ENCODE results near the gene GBP7.
"Not testable (repeated sequence)": the region's sequence is repeated elsewhere in the genome, so short reads cannot be mapped to it uniquely, and the experiment has no call there.

The GBP7 gene

GRCh38 chr1:89170170-89171066 is 5.4 kb downstream of the GBP7 start:
- DNase-seq (ENCODE audit: low read depth), result no peak

GRCh38 chr1:89169166-89169565 is 6.6 kb downstream of the GBP7 start:
- no peak for DNase-seq (ENCODE audit: low read depth)

GRCh38 chr1:89167590-89168230 is 8.1 kb downstream of the GBP7 start:
- DNase-seq (ENCODE audit: low read depth), result no peak

DNA sequence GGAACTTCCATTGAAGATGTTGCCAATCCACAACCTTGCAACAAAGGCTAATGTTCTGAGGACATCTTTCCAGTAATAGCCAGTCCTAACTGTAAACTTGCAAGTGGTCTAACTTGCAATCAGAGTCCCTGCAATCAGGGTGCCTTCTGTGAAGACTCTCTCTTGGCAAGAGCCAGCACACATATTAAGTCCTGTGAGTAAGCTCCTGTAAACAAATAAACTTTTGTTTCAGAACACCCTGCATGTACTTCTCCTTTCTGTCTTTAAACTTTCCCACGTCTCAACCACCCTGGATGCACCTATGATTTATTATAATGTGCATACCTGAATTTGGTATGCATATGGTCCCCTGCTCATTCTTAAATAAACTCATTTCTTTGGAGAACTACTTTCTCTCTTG is 9.1 kb downstream of the GBP7 start:
- DNase-seq (ENCODE audit: low read depth), result no peak

GRCh38 chr1:89165811-89166210 is 10.0 kb downstream of the GBP7 start:
- DNase-seq (ENCODE audit: low read depth), result no peak

DNA sequence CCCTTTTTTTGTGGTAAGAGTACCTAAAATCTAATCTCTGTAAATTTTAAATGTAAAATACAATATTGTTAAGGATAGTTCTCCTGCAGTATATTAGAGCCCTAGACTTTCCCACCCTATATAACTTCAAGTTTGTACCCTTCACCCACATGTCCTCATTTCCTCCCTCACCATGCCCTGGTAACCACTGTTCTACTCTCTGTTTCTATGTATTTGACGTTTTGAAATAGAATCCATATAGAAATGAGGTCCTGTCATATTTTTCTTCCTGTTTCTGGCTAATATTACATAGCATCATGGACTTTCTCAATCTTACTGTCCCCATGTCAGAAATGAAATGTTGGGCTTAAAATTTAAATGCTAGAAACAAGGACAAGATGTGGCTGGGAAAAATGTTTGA is 24.8 kb downstream of the GBP7 start:
- no peak for DNase-seq (ENCODE audit: low read depth)

GRCh38 chr1:89149976-89150375 is 25.8 kb downstream of the GBP7 start:
- no peak for DNase-seq (ENCODE audit: low read depth)

DNA sequence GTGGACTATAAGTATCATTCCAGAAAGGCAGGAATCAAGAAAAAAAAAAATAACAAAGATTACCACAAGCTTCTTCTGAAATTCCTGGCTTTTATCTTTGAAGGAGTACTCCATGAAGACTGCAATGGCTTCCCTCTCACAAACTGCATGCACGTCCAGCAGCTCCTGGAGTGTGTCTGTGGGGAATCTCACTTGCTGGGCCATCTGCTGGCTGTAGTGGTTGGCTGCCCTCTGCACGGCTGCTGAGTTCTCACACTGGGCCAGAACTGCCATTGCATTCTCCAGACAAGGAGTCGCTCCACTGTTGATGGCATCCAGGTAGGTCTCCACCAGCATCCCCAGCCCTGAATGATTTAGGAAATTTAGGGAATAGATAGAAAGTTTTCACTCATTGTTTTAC is 26.6 kb downstream of the GBP7 start:
- DNase-seq (ENCODE audit: low read depth), result no peak

DNA sequence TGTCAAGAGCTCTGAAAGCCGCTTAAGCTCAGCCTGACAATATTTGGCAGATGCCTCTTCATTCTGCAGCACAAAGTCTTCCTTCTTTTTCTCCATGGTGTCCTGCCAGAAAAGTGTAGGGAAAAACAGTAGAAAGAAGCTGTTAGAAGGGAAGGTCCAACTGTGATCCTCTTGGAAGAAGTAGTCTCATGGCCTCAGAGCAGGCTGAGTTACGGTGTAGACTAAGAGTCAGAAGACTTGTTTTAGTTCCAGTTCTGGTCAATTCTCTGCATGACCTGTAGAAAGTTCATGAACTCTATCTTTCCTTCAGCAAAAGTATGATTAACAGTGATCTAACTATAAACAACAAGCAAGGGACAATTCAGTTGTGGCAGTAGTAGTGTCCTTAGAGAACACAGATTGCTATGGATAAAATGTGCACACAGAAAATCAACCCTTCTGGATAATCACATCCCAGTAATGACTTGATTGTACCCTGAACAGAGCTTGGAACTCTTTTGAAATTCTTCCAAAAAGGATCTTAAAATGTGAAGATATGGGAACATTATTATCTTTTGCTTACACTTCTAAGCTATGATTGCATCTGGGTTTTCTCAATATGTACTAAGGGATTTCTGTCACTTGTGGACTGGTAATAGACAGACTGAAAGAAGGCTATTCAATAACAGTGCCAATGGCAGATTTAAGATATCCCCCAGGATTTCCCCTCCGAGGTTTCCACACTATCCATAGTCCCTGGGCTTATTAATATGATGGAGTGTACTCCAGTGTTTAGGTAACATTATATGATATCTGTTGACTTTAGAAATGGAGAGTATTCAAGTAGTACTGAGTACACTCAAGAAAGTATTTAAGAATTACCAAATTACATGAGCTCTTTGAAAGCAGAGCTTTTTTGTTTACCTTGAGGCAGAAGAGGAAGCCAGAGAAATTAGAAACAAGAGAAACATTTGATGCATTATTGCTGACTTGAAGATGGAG is 27.8 kb downstream of the GBP7 start:
- no peak for DNase-seq (ENCODE audit: low read depth)

GRCh38 chr1:89146721-89147120 is 29.1 kb downstream of the GBP7 start:
- DNase-seq (ENCODE audit: low read depth), result no peak

- no peak for DNase-seq (ENCODE audit: low read depth)
Measured at GRCh38 chr1:89143484-89143883, 32.3 kb downstream of the GBP7 start.

DNA sequence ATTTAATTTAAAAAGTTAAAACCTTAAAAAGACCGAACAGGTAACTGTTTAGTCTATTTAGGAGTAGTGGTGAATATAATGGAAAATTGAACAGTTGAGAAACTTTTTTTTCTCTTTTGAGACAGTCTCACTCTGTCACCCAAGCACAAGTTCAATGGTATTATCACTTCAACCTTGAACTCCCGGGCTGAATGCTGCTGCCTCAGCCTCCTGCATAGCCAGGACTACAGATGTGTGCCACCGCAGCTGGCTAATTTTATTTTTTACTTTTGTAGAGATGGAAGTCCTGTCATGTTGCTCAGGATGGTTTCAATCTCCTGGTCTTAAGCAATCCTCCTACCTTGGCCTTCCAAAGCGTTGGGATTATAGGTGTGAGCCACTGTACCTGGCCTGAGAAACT is 33.6 kb downstream of the GBP7 start:
- DNase-seq (ENCODE audit: low read depth), result no peak

GRCh38 chr1:89133747-89134146 is 42.1 kb downstream of the GBP7 start:
- no peak for DNase-seq (ENCODE audit: low read depth)

GRCh38 chr1:89130716-89131115 is 45.1 kb downstream of the GBP7 start:
- no peak for DNase-seq (ENCODE audit: low read depth)

- no peak for DNase-seq (ENCODE audit: low read depth)
Measured at GRCh38 chr1:89129911-89130310, 45.9 kb downstream of the GBP7 start.

GRCh38 chr1:89128003-89128458 is 47.8 kb downstream of the GBP7 start:
- not testable (repeated sequence) for DNase-seq (ENCODE audit: low read depth)

DNA sequence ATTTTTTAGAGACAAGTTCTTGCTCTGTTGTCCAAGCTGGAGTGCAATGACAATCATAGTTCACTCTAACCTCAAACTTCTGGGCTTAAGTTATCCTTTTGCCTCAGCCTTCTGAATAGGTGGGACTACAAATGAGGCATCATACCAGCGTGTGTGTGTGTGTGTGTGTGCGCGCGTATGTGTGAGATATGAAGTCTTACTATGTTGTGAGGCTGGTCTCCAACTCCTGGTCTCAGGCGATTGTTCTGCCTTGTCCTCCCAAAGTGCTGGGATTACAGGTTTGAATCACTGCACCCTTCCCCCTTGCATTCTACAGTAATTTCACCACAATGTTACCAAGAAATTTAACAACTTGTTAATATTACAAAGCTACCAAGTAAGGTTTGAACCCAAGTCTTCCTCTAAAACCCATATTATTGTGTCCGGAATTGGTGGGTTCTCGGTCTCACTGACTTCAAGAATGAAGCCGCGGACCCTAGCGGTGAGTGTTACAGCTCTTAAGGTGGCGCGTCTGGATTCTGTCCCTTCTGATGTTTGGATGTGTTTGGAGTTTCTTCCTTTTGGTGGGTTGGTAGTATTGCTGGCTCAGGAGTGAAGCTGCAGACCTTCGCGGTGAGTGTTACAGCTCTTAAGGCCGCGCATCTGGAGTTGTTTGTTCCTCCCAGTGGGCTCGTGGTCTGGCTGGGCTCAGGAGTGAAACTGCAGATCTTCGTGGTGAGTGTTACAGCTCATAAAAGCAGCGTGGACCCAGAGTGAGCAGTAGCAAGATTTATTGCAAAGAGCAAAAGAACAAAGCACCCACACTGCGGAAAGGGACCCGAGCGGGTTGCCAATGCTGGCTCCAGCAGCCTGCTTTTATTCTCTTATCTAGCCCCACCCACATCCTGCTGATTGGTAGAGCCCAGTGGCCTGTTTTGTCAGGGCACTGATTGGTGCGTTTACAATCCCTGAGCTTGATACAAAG is 48.9 kb downstream of the GBP7 start:
- not testable (repeated sequence) for DNase-seq (ENCODE audit: low read depth)

GRCh38 chr1:89125913-89126580 is 49.8 kb downstream of the GBP7 start, which contains the start of gene GBP2:
Gene GBP2 (minus strand): TSS chr1:89126114. CDS start chr1:89121966, 4,148 bp downstream.
- no peak for DNase-seq (ENCODE audit: low read depth)

- DNase-seq (ENCODE audit: low read depth), result no peak
Measured at GRCh38 chr1:89125240-89125912, 50.4 kb downstream of the GBP7 start.

GRCh38 chr1:89121641-89122040 is 54.2 kb downstream of the GBP7 start:
- DNase-seq (ENCODE audit: low read depth), result no peak
